ENCODE results near the gene MASP1. TPM values are rescaled to one million over a fixed set of nuclear protein-coding genes. Genes with fewer than 3 reads are reported as not detected.

The MASP1 gene
- total RNA-seq, 1 experiment from 2014 or later = not detected

DNA sequence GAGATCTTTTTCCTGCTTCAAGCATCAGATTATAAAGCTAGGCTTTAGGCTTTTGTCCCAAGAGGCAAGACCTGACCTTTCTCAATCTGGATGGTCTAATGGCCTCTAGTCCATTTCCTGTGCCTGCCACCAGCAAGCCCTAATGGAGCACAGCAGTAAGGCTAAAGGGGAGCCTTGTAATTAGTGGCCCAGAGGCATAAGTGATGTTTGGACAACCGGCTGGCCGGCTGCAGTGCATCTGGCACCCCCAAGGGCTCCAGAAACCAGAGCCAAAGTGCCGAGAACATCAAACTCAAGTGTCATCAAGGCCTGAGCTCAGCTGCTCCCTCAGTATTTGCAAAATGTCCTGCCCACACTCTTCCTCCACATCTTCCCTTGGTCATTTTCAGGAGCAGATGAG, 44.8 kb upstream of the MASP1 start:
- intact Hi-C loops (cut with micrococcal nuclease; ENCODE audit: unreplicated experiment) = no loop called here
- no peaks in the 10 kb centered on the region for H3K9me3 ChIP-seq (ENCODE audit: control insufficient read depth, insufficient read depth, low read depth, low read length)
- no peak overlapping the region for H3K27ac ChIP-seq (ENCODE audit: low read length)
- ChIA-PET POLR2A (interaction anchor here (0.6 kb wide), 1 partner anchor 333 kb away, joined by 5 read pairs; no protein-coding TSS in a partner anchor), CTCF (no interaction called here)
- no peak for DNase-seq (ENCODE audit: low read depth, low spot score)
- no peaks in the 10 kb centered on the region for H3K4me1 ChIP-seq (ENCODE audit: control insufficient read depth, insufficient read depth, low read length)
- no peaks in the 10 kb centered on the region for H3K36me3 ChIP-seq (ENCODE audit: control insufficient read depth, insufficient read depth, low read length)
- no peaks in the 10 kb centered on the region for H3K27me3 ChIP-seq (ENCODE audit: control insufficient read depth, insufficient read depth, low read length)
- H3K4me3 ChIP-seq (ENCODE audit: low read depth in 2 of 2, low read length in 2 of 2) = no peak overlapping the region
- no TSS peak for BruUV-seq (replicated peaks)
- TF ChIP-seq TCF7L2 (IDR thresholded peaks at IDR 0.05; ENCODE audit: low read depth, low read length) (no peak), CTCF (IDR thresholded peaks at IDR 0.05) (no peak), SIN3A (IDR thresholded peaks at IDR 0.05; ENCODE audit: borderline replicate concordance, insufficient read depth, low read depth, low read length) (no peak), POLR2AphosphoS5 (IDR thresholded peaks at IDR 0.05; ENCODE audit: low read depth, low read length) (no peak)
- TF ChIP-seq, protein P1, sequence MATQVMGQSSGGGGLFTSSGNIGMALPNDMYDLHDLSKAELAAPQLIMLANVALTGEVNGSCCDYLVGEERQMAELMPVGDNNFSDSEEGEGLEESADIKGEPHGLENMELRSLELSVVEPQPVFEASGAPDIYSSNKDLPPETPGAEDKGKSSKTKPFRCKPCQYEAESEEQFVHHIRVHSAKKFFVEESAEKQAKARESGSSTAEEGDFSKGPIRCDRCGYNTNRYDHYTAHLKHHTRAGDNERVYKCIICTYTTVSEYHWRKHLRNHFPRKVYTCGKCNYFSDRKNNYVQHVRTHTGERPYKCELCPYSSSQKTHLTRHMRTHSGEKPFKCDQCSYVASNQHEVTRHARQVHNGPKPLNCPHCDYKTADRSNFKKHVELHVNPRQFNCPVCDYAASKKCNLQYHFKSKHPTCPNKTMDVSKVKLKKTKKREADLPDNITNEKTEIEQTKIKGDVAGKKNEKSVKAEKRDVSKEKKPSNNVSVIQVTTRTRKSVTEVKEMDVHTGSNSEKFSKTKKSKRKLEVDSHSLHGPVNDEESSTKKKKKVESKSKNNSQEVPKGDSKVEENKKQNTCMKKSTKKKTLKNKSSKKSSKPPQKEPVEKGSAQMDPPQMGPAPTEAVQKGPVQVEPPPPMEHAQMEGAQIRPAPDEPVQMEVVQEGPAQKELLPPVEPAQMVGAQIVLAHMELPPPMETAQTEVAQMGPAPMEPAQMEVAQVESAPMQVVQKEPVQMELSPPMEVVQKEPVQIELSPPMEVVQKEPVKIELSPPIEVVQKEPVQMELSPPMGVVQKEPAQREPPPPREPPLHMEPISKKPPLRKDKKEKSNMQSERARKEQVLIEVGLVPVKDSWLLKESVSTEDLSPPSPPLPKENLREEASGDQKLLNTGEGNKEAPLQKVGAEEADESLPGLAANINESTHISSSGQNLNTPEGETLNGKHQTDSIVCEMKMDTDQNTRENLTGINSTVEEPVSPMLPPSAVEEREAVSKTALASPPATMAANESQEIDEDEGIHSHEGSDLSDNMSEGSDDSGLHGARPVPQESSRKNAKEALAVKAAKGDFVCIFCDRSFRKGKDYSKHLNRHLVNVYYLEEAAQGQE (IDR thresholded peaks at IDR 0.05; ENCODE audit: insufficient read depth in 1 of 2, low read depth in 2 of 2, low read length in 1 of 2) = no peak
- ATAC-seq = no peak
- in situ Hi-C loops (cut with HindIII; ENCODE audit: low pct_unique_long_range_greater_than_20kb, low sequenced_read_pairs) = no loop called here

DNA sequence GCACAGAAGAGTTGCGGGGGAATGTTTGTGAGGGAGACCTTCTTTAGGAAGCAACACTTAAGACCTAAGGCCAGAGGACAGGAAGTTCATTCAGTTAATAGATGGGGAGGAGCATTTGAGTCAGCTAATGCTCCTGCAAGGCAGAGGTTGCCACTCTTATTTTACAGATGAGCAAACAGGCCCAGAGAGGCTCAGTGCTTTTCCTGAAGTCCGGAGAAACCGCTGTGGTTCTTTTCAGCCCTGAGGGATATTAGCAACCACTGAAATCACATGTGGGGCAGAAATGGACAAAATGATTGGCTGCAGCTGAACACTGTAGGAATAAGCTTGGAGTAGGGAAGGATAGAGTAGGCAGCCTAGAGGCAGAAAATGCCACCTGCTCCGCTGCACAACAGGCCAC, 43.4 kb upstream of the MASP1 start:
- no peaks in the 10 kb centered on the region for H3K9me3 ChIP-seq (ENCODE audit: control insufficient read depth, insufficient read depth, low read depth, low read length)
- H3K4me1 ChIP-seq (ENCODE audit: control insufficient read depth, insufficient read depth, low read length) = no peaks in the 10 kb centered on the region
- H3K36me3 ChIP-seq (ENCODE audit: control insufficient read depth, insufficient read depth, low read length) = no peaks in the 10 kb centered on the region
- no TSS peak for BruUV-seq (replicated peaks)
- no peak for DNase-seq (ENCODE audit: low read depth, low spot score)
- intact Hi-C loops (cut with micrococcal nuclease; ENCODE audit: unreplicated experiment) (no loop called here), in situ Hi-C loops (cut with HindIII; ENCODE audit: low pct_unique_long_range_greater_than_20kb, low sequenced_read_pairs) (no loop called here)
- ATAC-seq = no peak
- no peak overlapping the region for H3K4me3 ChIP-seq (ENCODE audit: low read depth in 2 of 2, low read length in 2 of 2)
- CTCF ChIA-PET = no interaction called here
- TF ChIP-seq POLR2AphosphoS5 (IDR thresholded peaks at IDR 0.05; ENCODE audit: low read depth, low read length) (no peak), TCF7L2 (IDR thresholded peaks at IDR 0.05; ENCODE audit: low read depth, low read length) (no peak), SIN3A (IDR thresholded peaks at IDR 0.05; ENCODE audit: borderline replicate concordance, insufficient read depth, low read depth, low read length) (no peak), CTCF (IDR thresholded peaks at IDR 0.05) (no peak)
- TF ChIP-seq, protein P1 (IDR thresholded peaks at IDR 0.05; ENCODE audit: insufficient read depth in 1 of 2, low read depth in 2 of 2, low read length in 1 of 2) = no peak
- H3K27ac ChIP-seq (ENCODE audit: low read length) = no peak overlapping the region
- no peaks in the 10 kb centered on the region for H3K27me3 ChIP-seq (ENCODE audit: control insufficient read depth, insufficient read depth, low read length)
- POLR2A ChIA-PET = no interaction called here
